Panc1 (cell line): ENCODE results near the gene LY6G6D. TPM values are rescaled to one million over a fixed set of nuclear protein-coding genes. Genes with fewer than 3 reads are reported as not detected.

ENCODE experiments used
- ATAC-seq: fragments of 200-7000 bp; cut with Tn5 transposase; 2 replicates; pipeline ENCODE4 v1.9.1; 2020; ENCODE audit warnings: mild to moderate bottlenecking, moderate library complexity
- BruUV-seq: library from RNA; stranded (reverse); fragments of 400-500 nt; replicated peaks from 2 replicates; lab custom pipeline; 2021; lab: Mats Ljungman, UMichigan
- CTCF ChIA-PET: fragments of 300-600 bp; sonication (Branson Sonifier 250); formaldehyde crosslinking; loops from one replicate; lab custom pipeline; 2022; ENCODE audit warnings: antibody characterized with exemption; lab: Charles Lee
- POLR2A ChIA-PET: fragments of 300-600 bp; sonication (Branson Sonifier 250); formaldehyde crosslinking; loops from one replicate; lab custom pipeline; 2022; ENCODE audit warnings: antibody characterized with exemption; lab: Charles Lee
- DNase-seq: peaks from one replicate; pipeline ENCODE4 v3.0.0-alpha.2; 2010; ENCODE audit warnings: low read depth, low spot score
- H3K27ac ChIP-seq: 2 replicates; pipeline ENCODE4 v1.5.1; 2011; ENCODE audit warnings: mild to moderate bottlenecking, low read length, inconsistent platforms
- H3K27me3 ChIP-seq: fragments of 200-500 bp; sonication (Bioruptor generic); 2 replicates; pipeline ENCODE4 v1.6.0; 2014; ENCODE audit warnings: low read length, inconsistent platforms; ENCODE audit not compliant: control insufficient read depth, insufficient read depth
- H3K36me3 ChIP-seq: fragments of 200-500 bp; sonication (Bioruptor generic); 2 replicates; pipeline ENCODE4 v1.5.1; 2014; ENCODE audit warnings: inconsistent platforms, mild to moderate bottlenecking, low read length, moderate library complexity; ENCODE audit not compliant: control insufficient read depth, insufficient read depth
- H3K4me1 ChIP-seq: 2 replicates; pipeline ENCODE4 v1.5.1; 2011; ENCODE audit warnings: inconsistent platforms, mild to moderate bottlenecking, low read length, moderate library complexity; ENCODE audit not compliant: control insufficient read depth, insufficient read depth
- H3K4me3 ChIP-seq, 2 experiments: 2 replicates each; pipeline ENCODE4 v1.5.1; 2011 to 2012; ENCODE audit warnings: low read depth in 2 of 2, low read length in 2 of 2, mild to moderate bottlenecking in 2 of 2, inconsistent platforms in 1 of 2, moderate library complexity in 1 of 2
- H3K9me3 ChIP-seq: fragments of 200-500 bp; sonication (Bioruptor generic); 2 replicates; pipeline ENCODE4 v1.5.1; 2014; ENCODE audit warnings: low read depth, mild to moderate bottlenecking, inconsistent platforms, low read length, moderate library complexity; ENCODE audit not compliant: control insufficient read depth, insufficient read depth
- POLR2AphosphoS5 ChIP-seq: IDR thresholded peaks from 2 replicates; pipeline ENCODE4 v1.6.1; 2012; ENCODE audit warnings: mild to moderate bottlenecking, low read depth, low read length, moderate library complexity
- REST ChIP-seq, 2 experiments: IDR thresholded peaks; 2 replicates each; pipeline ENCODE4 v1.6.1; 2011 to 2012; ENCODE audit warnings: low read depth in 2 of 2, control low read depth in 1 of 2, low read length in 1 of 2, mild to moderate bottlenecking in 1 of 2, moderate library complexity in 1 of 2; ENCODE audit not compliant: insufficient read depth in 1 of 2
- SIN3A ChIP-seq: IDR thresholded peaks from 2 replicates; pipeline ENCODE4 v1.6.1; 2012; ENCODE audit warnings: low read depth, mild to moderate bottlenecking, low read length, moderate library complexity, borderline replicate concordance; ENCODE audit not compliant: insufficient read depth
- TCF7L2 ChIP-seq: IDR thresholded peaks from 2 replicates; pipeline ENCODE4 v1.6.1; 2011; ENCODE audit warnings: mild to moderate bottlenecking, low read depth, low read length, inconsistent platforms
- in situ Hi-C: cut with HindIII; loops from 2 replicates; pipeline ENCODE4 v1.10.0; 2016; ENCODE audit warnings: low sequenced_read_pairs, low pct_unique_long_range_greater_than_20kb
- intact Hi-C: fragments of 100-400 bp; cut with micrococcal nuclease; formaldehyde crosslinking; loops from one replicate; pipeline ENCODE4 v1.10.0; 2022; ENCODE audit not compliant: unreplicated experiment
- total RNA-seq: library from RNA; stranded (reverse); gene quantifications from one replicate; pipeline ENCODE4 v1.2.1, GENCODE V29; 2021; ENCODE audit not compliant: unreplicated experiment
- TF ChIP-seq, protein P1 (sequence below): fragments of 450-650 bp; IDR thresholded peaks from 2 replicates; pipeline ENCODE4 v1.5.1; 2017; ENCODE audit warnings: mild to moderate bottlenecking

The LY6G6D gene
- total RNA-seq, 1 experiment from 2014 or later, result not detected

DNA sequence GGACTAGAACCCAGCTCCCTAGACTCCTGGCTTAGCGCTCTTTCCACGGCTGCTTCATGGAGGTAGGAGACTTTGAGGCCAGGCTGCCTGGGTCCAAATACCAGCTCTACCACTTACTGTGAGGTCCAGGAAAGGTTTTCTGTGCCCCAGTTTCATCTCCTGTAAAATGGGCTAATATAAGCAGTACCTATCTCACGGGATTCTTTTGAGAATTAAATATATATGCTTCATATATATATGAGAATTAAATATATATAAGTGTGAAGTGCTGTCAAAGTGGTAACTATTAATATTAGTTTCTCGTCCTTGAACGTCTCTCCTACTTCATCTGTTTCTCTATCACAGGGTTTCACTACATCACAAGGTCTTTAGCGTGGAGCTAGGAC lies 24.1 kb upstream of the LY6G6D start:
- Histone ChIP-seq H3K9me3 (no peaks in the 10 kb centered on the region), H3K4me3 (no peak overlapping the region), H3K36me3 (0 out of 2 replicates have a peak, but pooled peaks cover 5% of the 10 kb centered on the region), H3K4me1 (no peaks in the 10 kb centered on the region), H3K27ac (no peak overlapping the region), H3K27me3 (no peaks in the 10 kb centered on the region)
- ATAC-seq, result no peak
- ChIA-PET CTCF (no interaction called here), POLR2A (no interaction called here)
- no peak for TF ChIP-seq POLR2AphosphoS5
- TF ChIP-seq, protein P1, sequence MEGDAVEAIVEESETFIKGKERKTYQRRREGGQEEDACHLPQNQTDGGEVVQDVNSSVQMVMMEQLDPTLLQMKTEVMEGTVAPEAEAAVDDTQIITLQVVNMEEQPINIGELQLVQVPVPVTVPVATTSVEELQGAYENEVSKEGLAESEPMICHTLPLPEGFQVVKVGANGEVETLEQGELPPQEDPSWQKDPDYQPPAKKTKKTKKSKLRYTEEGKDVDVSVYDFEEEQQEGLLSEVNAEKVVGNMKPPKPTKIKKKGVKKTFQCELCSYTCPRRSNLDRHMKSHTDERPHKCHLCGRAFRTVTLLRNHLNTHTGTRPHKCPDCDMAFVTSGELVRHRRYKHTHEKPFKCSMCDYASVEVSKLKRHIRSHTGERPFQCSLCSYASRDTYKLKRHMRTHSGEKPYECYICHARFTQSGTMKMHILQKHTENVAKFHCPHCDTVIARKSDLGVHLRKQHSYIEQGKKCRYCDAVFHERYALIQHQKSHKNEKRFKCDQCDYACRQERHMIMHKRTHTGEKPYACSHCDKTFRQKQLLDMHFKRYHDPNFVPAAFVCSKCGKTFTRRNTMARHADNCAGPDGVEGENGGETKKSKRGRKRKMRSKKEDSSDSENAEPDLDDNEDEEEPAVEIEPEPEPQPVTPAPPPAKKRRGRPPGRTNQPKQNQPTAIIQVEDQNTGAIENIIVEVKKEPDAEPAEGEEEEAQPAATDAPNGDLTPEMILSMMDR, result no peak
- TF ChIP-seq SIN3A, result no peak
- TF ChIP-seq TCF7L2, result no peak
- TF ChIP-seq REST (IDR thresholded peaks at IDR 0.05; ENCODE audit: insufficient read depth in 1 of 2, low read depth in 2 of 2, low read length in 1 of 2), result no peak
- no peak for DNase-seq
- no TSS peak for BruUV-seq
- in situ Hi-C loops, result no loop called here
- intact Hi-C loops, result no loop called here

DNA sequence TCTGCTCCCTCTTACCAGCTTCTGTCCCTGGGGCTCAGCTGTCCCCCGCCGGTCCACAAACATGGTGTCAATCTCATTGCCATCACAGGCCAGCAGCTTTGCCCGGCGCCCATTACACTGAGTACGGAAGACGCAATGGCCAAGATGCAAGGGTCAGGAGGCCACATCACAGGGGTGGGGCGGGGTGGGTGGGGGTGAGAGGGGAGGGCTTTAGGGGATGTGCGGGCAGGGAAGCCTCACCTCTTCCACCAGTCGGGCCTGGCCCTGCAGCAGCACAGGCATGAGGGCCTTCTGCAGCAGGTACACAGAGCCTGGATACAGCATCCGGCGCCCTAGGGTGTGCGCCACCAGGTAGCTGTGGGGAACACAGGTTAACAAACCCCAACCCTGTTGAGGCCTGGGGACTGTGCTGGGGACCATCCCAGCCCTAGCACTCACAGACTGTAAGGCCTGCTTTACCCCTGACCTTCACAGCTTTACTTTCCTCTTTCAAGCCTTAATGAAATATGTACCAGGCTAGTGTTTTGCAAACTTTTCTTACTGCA lies 23.5 kb upstream of the LY6G6D start:
- TF ChIP-seq TCF7L2 (no peak), SIN3A (no peak), POLR2AphosphoS5 (no peak), REST (IDR thresholded peaks at IDR 0.05; ENCODE audit: insufficient read depth in 1 of 2, low read depth in 2 of 2, low read length in 1 of 2) (no peak)
- TF ChIP-seq, protein P1, result no peak
- DNase-seq, result no peak
- H3K4me1 ChIP-seq, result no peaks in the 10 kb centered on the region
- H3K27me3 ChIP-seq, result no peaks in the 10 kb centered on the region
- in situ Hi-C loops, result no loop called here
- no peak overlapping the region for H3K4me3 ChIP-seq
- ChIA-PET POLR2A (no interaction called here), CTCF (interaction anchor here (0.6 kb wide), 1 partner anchor 12 kb away, joined by 3 read pairs; the partner anchor contains the start of gene ABHD16A)
- intact Hi-C loops, result no loop called here
- no peak overlapping the region for H3K27ac ChIP-seq
- no peaks in the 10 kb centered on the region for H3K9me3 ChIP-seq
- no TSS peak for BruUV-seq
- H3K36me3 ChIP-seq, result 0 out of 2 replicates have a peak, but pooled peaks cover 5% of the 10 kb centered on the region
- no peak for ATAC-seq
